HEK293T (cell line): Measurements from ENCODE around the gene CARMIL3.

Experiments
- ARNT ChIP-seq: fragments of 450-650 bp; IDR thresholded peaks from 2 replicates; pipeline ENCODE4 v1.6.1; 2017; ENCODE audit warnings: mild to moderate bottlenecking
- BHLHE40 ChIP-seq: fragments of 450-650 bp; IDR thresholded peaks from 2 replicates; pipeline ENCODE4 v1.6.1; 2016; ENCODE audit warnings: mild to moderate bottlenecking, moderate library complexity, borderline replicate concordance
- ELF4 ChIP-seq: fragments of 450-650 bp; IDR thresholded peaks from 2 replicates; pipeline ENCODE4 v1.6.1; 2017; ENCODE audit warnings: antibody characterized with exemption
- FOXA1 ChIP-seq: fragments of 450-650 bp; IDR thresholded peaks from 2 replicates; pipeline ENCODE4 v1.6.1; 2016; ENCODE audit warnings: mild to moderate bottlenecking
- FOXM1 ChIP-seq: fragments of 450-650 bp; IDR thresholded peaks from 2 replicates; pipeline ENCODE4 v1.6.1; 2017; ENCODE audit warnings: mild to moderate bottlenecking, borderline replicate concordance
- HDGF ChIP-seq: fragments of 450-650 bp; IDR thresholded peaks from 2 replicates; pipeline ENCODE4 v1.6.1; 2017; ENCODE audit warnings: antibody characterized with exemption, borderline replicate concordance
- L3MBTL2 ChIP-seq: fragments of 450-650 bp; conservative IDR thresholded peaks from 2 replicates; pipeline ENCODE4 v1.6.1; 2016; ENCODE audit warnings: mild to moderate bottlenecking
- LEF1 ChIP-seq: fragments of 450-650 bp; IDR thresholded peaks from 2 replicates; pipeline ENCODE4 v1.6.1; 2017; ENCODE audit warnings: mild to moderate bottlenecking, borderline replicate concordance
- NFRKB ChIP-seq: fragments of 450-650 bp; IDR thresholded peaks from 2 replicates; pipeline ENCODE4 v1.6.1; 2016; ENCODE audit warnings: mild to moderate bottlenecking, moderate library complexity
- PKNOX1 ChIP-seq: fragments of 450-650 bp; IDR thresholded peaks from 2 replicates; pipeline ENCODE4 v1.6.1; 2016
- SP1 ChIP-seq: fragments of 450-650 bp; IDR thresholded peaks from 2 replicates; pipeline ENCODE4 v1.6.1; 2017
- SUZ12 ChIP-seq: fragments of 450-650 bp; IDR thresholded peaks from 2 replicates; pipeline ENCODE4 v1.6.1; 2016; ENCODE audit warnings: mild to moderate bottlenecking
- TARDBP ChIP-seq: fragments of 450-650 bp; IDR thresholded peaks from 2 replicates; pipeline ENCODE4 v1.6.1; 2016
- ZNF384 ChIP-seq: fragments of 450-650 bp; IDR thresholded peaks from 2 replicates; pipeline ENCODE4 v1.6.1; 2016

GRCh38 chr14:24117179-24117578, 65.4 kb downstream of the CARMIL3 start:
- TF ChIP-seq ARNT (no peak), SUZ12 (no peak), BHLHE40 (no peak), FOXA1 (no peak), SP1 (no peak), FOXM1 (no peak), LEF1 (no peak), ELF4 (no peak), PKNOX1 (no peak), ZNF384 (no peak), L3MBTL2 (no peak), HDGF (no peak), NFRKB (no peak), TARDBP (no peak)
